ENCODE measurements around the gene TMLHE. TPM values are rescaled to one million over a fixed set of nuclear protein-coding genes. Genes with fewer than 3 reads are reported as not detected.
"Not testable (repeated sequence)": the region's sequence is repeated elsewhere in the genome, so short reads cannot be mapped to it uniquely, and the experiment has no call there.

TMLHE gene
- total RNA-seq, 2 experiments from 2014 or later: 8.5 to 8.9 TPM

- CTCF ChIA-PET: no interaction called here
- POLR2A ChIA-PET: no interaction called here
Observed at GRCh38 chrX:155505296-155505695, 107.5 kb downstream of the TMLHE start.

- POLR2A ChIA-PET, CTCF ChIA-PET: not testable (repeated sequence)
Observed at GRCh38 chrX:155495134-155495533, 117.6 kb downstream of the TMLHE start.

- POLR2A ChIA-PET, CTCF ChIA-PET: not testable (repeated sequence)
Observed at GRCh38 chrX:155491421-155491820, 121.3 kb downstream of the TMLHE start.

- POLR2A ChIA-PET: not testable (repeated sequence)
Observed at GRCh38 chrX:155477136-155477535, 135.6 kb downstream of the TMLHE start.

GRCh38 chrX:155466269-155466938 is 146.3 kb downstream of the TMLHE start:
- POLR2A ChIA-PET: not testable (repeated sequence)

More at GRCh38 chrX:155477136-155477535, 135.6 kb downstream of the TMLHE start:
- CTCF ChIA-PET: not testable (repeated sequence)

GRCh38 chrX:155460501-155460900 is 152.3 kb downstream of the TMLHE start:
- CTCF ChIA-PET, POLR2A ChIA-PET: not testable (repeated sequence)

More at GRCh38 chrX:155466269-155466938, 146.3 kb downstream of the TMLHE start:
- CTCF ChIA-PET: not testable (repeated sequence)

GRCh38 chrX:155458471-155458870 is 154.3 kb downstream of the TMLHE start, which contains the start of gene F8A3:
Gene F8A3, minus strand, starts transcription at chrX:155458620. Its CDS starts 20 bp downstream, at chrX:155458600.
- POLR2A ChIA-PET, CTCF ChIA-PET: not testable (repeated sequence)

- CTCF ChIA-PET, POLR2A ChIA-PET: not testable (repeated sequence)
Observed at GRCh38 chrX:155457761-155458447, 154.8 kb downstream of the TMLHE start.

- ChIA-PET CTCF (no interaction called here), POLR2A (no interaction called here)
Observed at GRCh38 chrX:155441097-155441496, 171.7 kb downstream of the TMLHE start.

Other genes starting within 250 kb of the TMLHE start
- not detected for gene F8A2, start 230.9 kb downstream of the TMLHE start, total RNA-seq
- gene F8A3, start 154.3 kb downstream of the TMLHE start, total RNA-seq: 10 to 100 TPM; 10.4 to 12.2 TPM
- gene SPRY3, start 366 bp downstream of the TMLHE start, total RNA-seq: under 1 TPM; 0.11 to 0.19 TPM